Activated naive CD4-positive, alpha-beta T cell treated with anti-CD3 and anti-CD28 coated beads, Interleukin-2, amount 10 ng/mL, durations not matched to agents 7 days and 5 days (primary cell): ENCODE results near the gene MITD1.
A peak's percentile ranks its signal among the peaks of the same experiment; 100 is the strongest.

Source experiments
- CTCF ChIA-PET: fragments of 350-600 bp; sonication (Branson Sonifier 250); formaldehyde crosslinking; loops from one replicate; lab custom pipeline; 2021; ENCODE audit warnings: antibody characterized with exemption; lab: Charles Lee
- DNase-seq: peaks from one replicate; pipeline ENCODE4 v3.0.0-alpha.2; 2020
- H3K27ac Mint-ChIP-seq: one replicate; pipeline ENCODE4 v1.8.0; 2021; ENCODE audit warnings: mild to moderate bottlenecking, moderate library complexity, mixed read lengths
- H3K27me3 Mint-ChIP-seq: one replicate; pipeline ENCODE4 v1.8.0; 2021; ENCODE audit warnings: mild to moderate bottlenecking, mixed read lengths
- H3K36me3 Mint-ChIP-seq: one replicate; pipeline ENCODE4 v1.8.0; 2021; ENCODE audit warnings: mixed read lengths
- H3K4me1 Mint-ChIP-seq: one replicate; pipeline ENCODE4 v1.8.0; 2021; ENCODE audit warnings: mixed read lengths
- H3K4me3 Mint-ChIP-seq: one replicate; pipeline ENCODE4 v1.8.0; 2021; ENCODE audit warnings: mild to moderate bottlenecking, moderate library complexity, mixed read lengths
- H3K9me3 Mint-ChIP-seq: one replicate; pipeline ENCODE4 v1.8.0; 2021; ENCODE audit warnings: mixed read lengths

The MITD1 gene

DNA sequence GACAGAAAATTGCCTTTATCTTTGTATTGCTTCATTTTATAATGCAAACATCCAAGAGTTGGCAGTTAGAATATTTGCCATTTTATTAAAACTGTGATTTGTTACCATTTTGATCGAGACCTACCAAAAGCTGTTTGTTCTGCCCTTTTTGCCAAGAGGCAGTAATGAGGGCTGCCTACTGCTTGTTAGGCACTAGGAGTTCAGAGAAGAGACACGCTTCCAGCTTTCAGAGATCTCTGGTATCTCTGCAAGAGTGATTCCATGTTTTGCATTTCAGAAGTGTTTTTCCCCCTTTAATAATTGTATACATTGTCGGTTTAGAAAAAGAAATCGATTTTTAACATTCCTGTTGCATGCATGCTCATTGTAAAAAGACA lies 754 bp upstream of the MITD1 start:
- Mint-ChIP-seq H3K9me3 (no peaks in the 10 kb centered on the region), H3K4me1 (peaks cover 51% of the 10 kb centered on the region), H3K27ac (peak overlapping the region; percentile 95), H3K27me3 (no peaks in the 10 kb centered on the region), H3K36me3 (peaks cover 15% of the 10 kb centered on the region), H3K4me3 (peak overlapping the region; percentile 97)
- DNase-seq: no peak
- CTCF ChIA-PET: interaction anchor here (0.6 to 2.8 kb wide), 3 partner anchors 15 to 96 kb away, joined by 3 to 16 read pairs (median 6); no protein-coding TSS in a partner anchor

- H3K27me3 Mint-ChIP-seq: no peaks in the 10 kb centered on the region
- CTCF ChIA-PET: no interaction called here
- H3K27ac Mint-ChIP-seq: no peak overlapping the region
- no peak overlapping the region for H3K4me3 Mint-ChIP-seq
- no peak for DNase-seq
- no peaks in the 10 kb centered on the region for H3K9me3 Mint-ChIP-seq
- H3K36me3 Mint-ChIP-seq: peaks cover 35% of the 10 kb centered on the region
- H3K4me1 Mint-ChIP-seq: peaks cover 14% of the 10 kb centered on the region
Measured at GRCh38 chr2:99171377-99172140, 9.3 kb downstream of the MITD1 start.

GRCh38 chr2:99169534-99169933 lies 11.3 kb downstream of the MITD1 start:
- Mint-ChIP-seq H3K27me3 (no peaks in the 10 kb centered on the region), H3K9me3 (no peaks in the 10 kb centered on the region), H3K4me3 (no peak overlapping the region), H3K4me1 (peaks cover 5% of the 10 kb centered on the region), H3K27ac (no peak overlapping the region), H3K36me3 (peaks cover 48% of the 10 kb centered on the region)
- no peak for DNase-seq
- CTCF ChIA-PET: no interaction called here

- H3K4me3 Mint-ChIP-seq: no peak overlapping the region
- H3K27ac Mint-ChIP-seq: peak overlapping the region; percentile 13
- no peaks in the 10 kb centered on the region for H3K9me3 Mint-ChIP-seq
- H3K27me3 Mint-ChIP-seq: no peaks in the 10 kb centered on the region
- peaks cover 52% of the 10 kb centered on the region for H3K36me3 Mint-ChIP-seq
- peaks cover 2% of the 10 kb centered on the region for H3K4me1 Mint-ChIP-seq
- CTCF ChIA-PET: interaction anchor here (0.6 kb wide), 1 partner anchor 279 kb away, joined by 3 read pairs; no protein-coding TSS in a partner anchor
- no peak for DNase-seq
Measured at GRCh38 chr2:99166218-99166617, 14.6 kb downstream of the MITD1 start.

- Mint-ChIP-seq H3K9me3 (no peaks in the 10 kb centered on the region), H3K36me3 (peaks cover 32% of the 10 kb centered on the region), H3K4me1 (peaks cover 23% of the 10 kb centered on the region), H3K27ac (no peak overlapping the region), H3K4me3 (no peak overlapping the region), H3K27me3 (no peaks in the 10 kb centered on the region)
- DNase-seq: no peak
- CTCF ChIA-PET: interaction anchor here (1.5 kb wide), 1 partner anchor 8 kb away, joined by 8 read pairs; no protein-coding TSS in a partner anchor
Measured at GRCh38 chr2:99159594-99159993, 21.3 kb downstream of the MITD1 start.

DNA sequence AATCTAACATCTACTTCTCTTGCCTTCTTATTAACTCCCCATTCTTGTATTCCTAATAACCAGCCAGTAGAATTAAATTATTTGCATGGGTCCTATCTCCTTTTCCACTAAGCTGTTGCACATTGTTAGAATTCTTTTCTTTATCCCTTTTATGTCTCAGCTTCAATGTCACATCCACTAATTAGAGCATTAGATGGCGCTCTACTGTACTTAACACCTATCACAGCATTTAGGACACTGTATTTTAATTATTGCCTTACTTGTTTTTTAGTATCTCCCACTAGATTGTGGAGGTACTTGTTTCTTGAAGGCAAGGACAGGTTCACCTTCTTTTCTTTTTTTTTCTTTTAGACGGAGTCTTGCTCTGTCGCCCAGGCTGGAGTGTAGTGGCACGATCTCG lies 22.3 kb downstream of the MITD1 start:
- no peak overlapping the region for H3K4me3 Mint-ChIP-seq
- CTCF ChIA-PET: interaction anchor here (0.8 to 2.9 kb wide), 5 partner anchors 9 to 22 kb away, joined by 3 to 16 read pairs (median 5); partner anchors contain the start of genes MITD1 and MRPL30
- no peak for DNase-seq
- peaks cover 23% of the 10 kb centered on the region for H3K4me1 Mint-ChIP-seq
- no peaks in the 10 kb centered on the region for H3K9me3 Mint-ChIP-seq
- peaks cover 26% of the 10 kb centered on the region for H3K36me3 Mint-ChIP-seq
- H3K27me3 Mint-ChIP-seq: no peaks in the 10 kb centered on the region
- no peak overlapping the region for H3K27ac Mint-ChIP-seq

- no peak overlapping the region for H3K27ac Mint-ChIP-seq
- H3K36me3 Mint-ChIP-seq: peaks cover 18% of the 10 kb centered on the region
- no peak overlapping the region for H3K4me3 Mint-ChIP-seq
- peaks cover 23% of the 10 kb centered on the region for H3K4me1 Mint-ChIP-seq
- DNase-seq: no peak
- CTCF ChIA-PET: interaction anchor here (0.8 to 2.9 kb wide), 2 partner anchors 24 to 170 kb away, joined by 3 to 16 read pairs; partner anchors contain the start of genes MITD1 and MRPL30
- no peaks in the 10 kb centered on the region for H3K27me3 Mint-ChIP-seq
- H3K9me3 Mint-ChIP-seq: no peaks in the 10 kb centered on the region
Measured at GRCh38 chr2:99156891-99157290, 24.0 kb downstream of the MITD1 start.

DNA sequence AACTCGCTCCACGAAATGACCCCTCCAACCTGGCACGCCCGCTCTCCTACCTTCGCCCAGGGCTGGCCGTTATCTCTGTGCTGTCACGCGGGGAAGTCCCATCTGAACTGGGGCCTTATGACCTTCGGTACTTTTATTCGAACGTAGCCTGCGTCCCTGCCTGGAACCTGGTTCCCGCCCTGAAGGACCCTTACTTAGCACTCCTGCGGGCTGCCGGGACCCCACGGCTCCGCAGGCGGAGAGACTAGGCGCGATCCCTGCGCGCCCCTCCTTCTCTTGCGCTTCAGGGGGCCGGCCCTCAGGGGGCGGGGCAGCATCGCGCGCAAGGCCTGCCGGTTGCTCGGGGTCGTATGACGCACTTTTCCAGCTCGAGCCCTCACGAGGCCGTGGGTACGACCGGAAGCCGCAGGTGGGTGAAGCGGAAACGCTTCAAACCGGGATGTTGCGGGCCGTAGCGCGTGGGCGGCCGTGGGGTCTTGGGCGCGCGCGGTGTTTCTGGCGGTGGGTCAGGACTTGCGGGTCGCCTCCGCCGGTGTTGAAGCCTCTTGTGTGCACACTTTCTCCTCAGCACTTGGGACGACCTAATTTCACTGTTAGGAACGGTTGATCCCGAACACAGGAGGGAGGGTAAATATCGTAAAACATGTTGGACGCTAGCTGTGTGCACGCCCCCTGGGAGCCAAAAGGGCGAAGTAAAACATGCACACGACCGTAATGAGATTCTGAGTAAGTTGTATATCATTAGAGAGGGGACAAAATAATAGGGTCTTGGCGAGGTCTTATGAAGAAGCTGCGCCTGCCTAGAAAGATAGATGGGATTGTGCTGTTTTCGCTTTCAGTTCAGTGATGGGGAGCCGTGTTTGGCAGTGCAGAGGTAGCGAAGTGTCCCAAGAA lies 26.0 kb downstream of the MITD1 start, which contains the start of the genes LIPT1 and TSGA10:
TSS of gene LIPT1 (plus strand) at position 325 of the 894 bp plus-strand sequence. CDS start 6,991 bp downstream, outside the sequence.
TSS of gene TSGA10 (minus strand) at position 300 of the 894 bp plus-strand sequence. CDS start 45,503 bp downstream, outside the sequence.
- H3K4me3 Mint-ChIP-seq: no peak within 1 kb of the TSS
- CTCF ChIA-PET: interaction anchor here (0.7 to 1.0 kb wide), 2 partner anchors 26 to 181 kb away, joined by 3 read pairs; partner anchors contain the start of genes MITD1, MRPL30 and TXNDC9
- no peaks in the 10 kb centered on the region for H3K27me3 Mint-ChIP-seq
- peaks cover 27% of the 10 kb centered on the region for H3K4me1 Mint-ChIP-seq
- no peaks in the 10 kb centered on the region for H3K9me3 Mint-ChIP-seq
- peak; percentile 94 for DNase-seq
- peaks cover 18% of the 10 kb centered on the region for H3K36me3 Mint-ChIP-seq
- H3K27ac Mint-ChIP-seq: peak within 1 kb of the TSS; percentile 88

DNA sequence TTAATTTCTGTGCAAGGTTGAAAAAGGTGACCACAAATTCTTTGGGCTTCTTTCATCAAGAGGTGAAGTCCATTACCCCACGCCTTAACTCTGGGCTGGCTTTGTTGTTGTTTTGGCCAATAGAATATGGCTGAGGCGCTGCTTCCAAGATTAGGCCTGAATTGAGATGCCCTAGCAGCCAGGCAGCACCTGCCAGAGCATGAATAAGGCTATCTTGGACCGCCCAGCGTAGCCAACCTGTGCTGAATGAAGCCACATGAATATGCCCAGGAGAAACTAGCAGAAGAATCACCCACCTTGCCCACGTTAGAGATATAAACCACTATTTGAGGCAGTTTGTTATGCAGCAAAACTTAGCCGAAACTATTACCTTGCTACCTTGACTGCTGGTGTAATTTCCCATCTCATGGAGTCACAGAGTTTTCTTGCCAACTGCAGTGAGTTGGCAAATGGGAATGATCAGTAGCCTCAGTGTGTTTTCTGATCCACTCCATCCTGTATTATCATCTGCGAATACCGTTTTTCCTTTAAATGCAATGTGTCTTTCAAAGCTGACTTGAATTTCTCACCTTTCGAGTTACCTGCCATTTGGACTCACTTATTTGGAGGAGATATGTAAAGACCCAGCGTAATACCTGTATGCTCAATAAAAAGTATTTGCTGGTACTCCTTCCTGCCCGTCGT lies 26.8 kb downstream of the MITD1 start:
- Mint-ChIP-seq H3K27me3 (no peaks in the 10 kb centered on the region), H3K36me3 (peaks cover 12% of the 10 kb centered on the region), H3K4me1 (peaks cover 27% of the 10 kb centered on the region), H3K4me3 (no peak overlapping the region), H3K27ac (peak overlapping the region; percentile 88), H3K9me3 (no peaks in the 10 kb centered on the region)
- CTCF ChIA-PET: no interaction called here
- peak; percentile 24 for DNase-seq

GRCh38 chr2:99152199-99152895 lies 28.5 kb downstream of the MITD1 start:
- Mint-ChIP-seq H3K4me3 (no peak overlapping the region), H3K27me3 (no peaks in the 10 kb centered on the region)
- DNase-seq: no peak

GRCh38 chr2:99150706-99151105 lies 30.2 kb downstream of the MITD1 start:
- no peak overlapping the region for H3K4me3 Mint-ChIP-seq
- H3K4me1 Mint-ChIP-seq: peaks cover 9% of the 10 kb centered on the region
- H3K27ac Mint-ChIP-seq: no peak overlapping the region
- no peaks in the 10 kb centered on the region for H3K27me3 Mint-ChIP-seq
- CTCF ChIA-PET: no interaction called here
- no peaks in the 10 kb centered on the region for H3K9me3 Mint-ChIP-seq
- no peak for DNase-seq
- peaks cover 3% of the 10 kb centered on the region for H3K36me3 Mint-ChIP-seq

More at GRCh38 chr2:99152199-99152895, 28.5 kb downstream of the MITD1 start:
- Mint-ChIP-seq H3K9me3 (no peaks in the 10 kb centered on the region), H3K36me3 (peaks cover 7% of the 10 kb centered on the region), H3K27ac (no peak overlapping the region), H3K4me1 (peaks cover 24% of the 10 kb centered on the region)
- CTCF ChIA-PET: no interaction called here

DNA sequence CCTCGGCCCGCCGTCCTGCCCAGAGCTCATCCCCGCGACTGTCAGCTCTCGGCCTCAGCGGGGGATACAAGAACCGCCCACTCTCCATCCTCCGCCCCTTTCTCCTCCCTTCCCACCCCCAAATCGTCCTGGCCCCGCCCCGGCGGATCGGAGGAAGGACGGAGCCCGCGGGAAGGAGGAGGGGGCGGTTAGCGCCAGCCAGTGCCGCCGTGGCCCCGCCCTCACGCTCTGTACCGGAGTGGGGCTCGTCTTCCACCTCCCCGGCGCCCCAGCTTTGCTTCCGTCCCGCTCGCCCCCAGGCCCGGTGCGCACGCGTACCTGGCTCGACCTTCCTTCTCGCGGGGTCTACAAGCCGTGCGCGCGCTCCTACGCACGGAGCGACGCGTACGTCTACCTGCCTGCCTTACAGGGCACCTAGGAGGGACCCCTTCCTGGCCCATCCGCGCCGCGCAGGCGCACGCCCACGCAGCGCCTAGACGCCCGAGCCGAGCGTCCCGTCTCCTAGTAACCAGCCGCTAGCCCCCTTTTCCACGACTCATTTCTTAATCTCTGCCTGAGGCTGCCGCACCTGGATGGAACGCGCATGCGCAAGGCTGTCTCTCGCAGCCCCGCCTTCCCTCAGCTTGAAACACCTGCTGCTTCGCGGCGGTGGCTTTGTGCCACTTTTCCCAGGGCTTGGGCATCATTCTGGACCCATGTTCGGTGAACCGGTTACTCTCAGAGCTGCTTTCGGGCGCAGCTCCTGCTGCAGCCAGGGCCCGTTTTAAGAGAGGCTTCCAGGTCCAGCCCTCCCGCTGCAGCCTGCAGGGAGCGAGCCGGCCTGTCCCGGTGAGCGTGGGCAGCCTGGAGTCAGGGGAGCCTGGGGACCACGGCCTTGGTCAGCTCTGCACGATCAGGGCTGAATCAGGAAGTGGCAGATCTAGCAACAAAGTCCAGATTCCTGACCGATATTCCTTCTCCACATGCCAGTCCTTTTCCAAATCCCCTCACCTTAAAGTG lies 39.4 kb downstream of the MITD1 start, which contains the start of gene C2orf15:
TSS of gene C2orf15 (plus strand) at position 598 of the 999 bp plus-strand sequence. CDS start 8,852 bp downstream, outside the sequence.
- peak; percentile 97 for DNase-seq
- CTCF ChIA-PET: interaction anchor here (0.7 to 1.6 kb wide), 3 partner anchors 17 to 408 kb away, joined by 3 to 4 read pairs (median 3); no protein-coding TSS in a partner anchor
- H3K36me3 Mint-ChIP-seq: peaks cover 4% of the 10 kb centered on the region
- H3K27ac Mint-ChIP-seq: peak within 1 kb of the TSS; percentile 94
- H3K27me3 Mint-ChIP-seq: peaks cover 22% of the 10 kb centered on the region
- no peaks in the 10 kb centered on the region for H3K9me3 Mint-ChIP-seq
- H3K4me1 Mint-ChIP-seq: peaks cover 27% of the 10 kb centered on the region
- H3K4me3 Mint-ChIP-seq: peak within 1 kb of the TSS; percentile 85
